ENCODE measurements around the gene TUBA1C.
"Not testable (repeated sequence)": the region's sequence is repeated elsewhere in the genome, so short reads cannot be mapped to it uniquely, and the experiment has no call there.

Gene TUBA1C

DNA sequence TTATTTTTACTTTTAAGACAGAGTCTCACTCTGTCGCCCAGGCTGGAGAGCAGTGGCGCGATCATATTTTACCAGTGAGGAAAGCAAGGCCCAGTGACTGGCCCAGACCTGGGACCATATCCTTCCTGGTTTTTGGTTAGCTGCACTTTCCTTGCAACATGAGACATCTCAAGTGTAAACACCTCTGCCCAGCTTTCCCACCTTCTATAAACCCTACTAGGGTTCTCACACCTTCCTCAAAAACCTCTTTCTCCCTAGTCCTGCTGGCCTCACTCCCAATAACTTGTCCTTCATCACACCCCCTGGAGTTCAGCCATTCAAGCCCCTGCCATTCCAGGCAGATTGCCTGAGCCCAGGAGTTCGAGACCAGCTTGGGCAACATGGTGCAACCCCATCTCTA, 19.8 kb downstream of the TUBA1C start:
- DNase-seq = no peak

DNA sequence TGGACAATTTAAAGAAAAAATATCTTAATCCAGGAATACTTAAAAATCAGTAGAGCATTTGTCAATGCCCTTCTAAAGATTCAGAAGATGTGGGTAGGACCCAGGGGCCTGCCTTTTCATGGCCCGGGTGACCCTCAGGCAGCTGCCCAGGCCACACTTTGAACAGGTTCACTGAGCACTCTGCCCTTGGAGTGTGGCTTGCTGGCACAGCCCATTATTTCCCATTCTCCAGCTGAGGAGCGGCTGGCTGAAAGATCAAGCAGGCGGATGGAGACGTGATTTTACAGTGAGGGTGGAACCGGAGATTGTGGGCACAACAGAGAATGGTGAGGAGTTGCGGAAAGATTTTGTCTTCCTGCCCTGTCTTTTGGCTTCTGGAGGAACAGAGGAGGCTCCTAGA, 23.0 kb downstream of the TUBA1C start:
- DNase-seq = no peak

DNA sequence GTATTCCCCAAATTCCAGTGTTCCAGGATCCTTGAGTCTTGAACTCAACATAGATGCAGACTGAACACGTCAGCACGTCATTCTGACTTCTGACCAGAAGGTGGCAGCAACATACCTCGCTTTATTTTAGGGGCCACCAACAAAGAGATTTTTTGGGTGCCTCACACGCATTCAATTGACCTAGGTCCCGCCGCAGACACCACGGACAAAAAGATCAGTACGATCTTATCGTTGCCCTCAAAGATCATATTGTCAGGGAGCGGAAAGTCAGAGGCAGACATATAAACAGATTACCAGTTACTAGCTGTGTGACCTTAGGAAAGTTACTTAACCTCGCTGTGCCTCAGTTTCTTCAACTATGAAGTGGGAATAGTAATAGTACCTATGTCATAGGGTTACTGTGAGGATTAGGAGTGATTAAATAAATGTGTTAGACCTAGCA, 23.6 kb downstream of the TUBA1C start:
- peak; percentile 46 for DNase-seq

DNA sequence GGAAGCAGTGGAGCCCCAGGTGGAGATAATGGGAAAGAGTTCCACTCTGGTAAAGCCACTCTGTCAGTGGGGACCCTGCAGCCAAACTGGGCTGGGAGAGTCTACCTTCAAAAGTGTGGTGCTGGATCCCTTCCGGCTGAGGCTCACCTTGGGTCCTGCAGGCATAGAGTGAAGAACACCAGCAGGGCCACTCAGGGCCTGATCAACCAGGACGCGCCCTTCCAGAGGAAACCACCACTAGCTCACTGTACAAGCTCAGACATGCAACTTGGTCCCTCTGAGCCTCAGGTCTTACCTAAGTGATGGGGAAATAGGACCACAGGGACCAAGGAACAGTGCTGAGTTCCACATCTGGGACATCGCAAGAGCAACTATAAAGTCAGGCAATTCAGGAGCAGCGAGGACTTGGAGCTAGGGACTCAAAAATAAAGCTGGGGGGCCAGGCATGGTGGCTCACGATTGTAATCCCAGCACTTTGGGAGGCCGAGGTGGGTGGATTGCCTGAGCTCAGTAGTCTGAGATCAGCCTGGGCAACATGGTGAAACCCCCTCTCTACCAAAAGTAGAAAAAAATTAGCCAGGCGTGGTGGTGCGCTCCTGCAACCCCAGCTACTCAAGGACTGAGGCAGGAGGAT, 24.2 kb downstream of the TUBA1C start:
- no peak for DNase-seq

DNA sequence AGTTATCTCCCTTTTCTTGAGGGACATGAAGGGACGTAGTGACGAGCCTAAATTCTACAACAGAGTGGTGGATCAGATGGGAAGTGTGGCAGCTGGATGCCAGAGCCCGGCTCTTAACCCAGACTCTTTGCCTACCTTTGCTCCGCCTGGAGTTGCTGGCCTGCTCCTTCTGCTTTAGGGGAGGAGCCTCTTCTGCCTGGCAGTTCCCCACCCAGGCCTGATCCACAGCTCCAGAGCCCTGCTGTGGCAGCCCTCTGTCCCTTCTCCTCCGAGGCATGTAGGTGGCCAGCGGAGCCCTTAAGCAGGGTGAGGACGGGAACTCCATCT, 27.8 kb downstream of the TUBA1C start:
- DNase-seq = no peak

DNA sequence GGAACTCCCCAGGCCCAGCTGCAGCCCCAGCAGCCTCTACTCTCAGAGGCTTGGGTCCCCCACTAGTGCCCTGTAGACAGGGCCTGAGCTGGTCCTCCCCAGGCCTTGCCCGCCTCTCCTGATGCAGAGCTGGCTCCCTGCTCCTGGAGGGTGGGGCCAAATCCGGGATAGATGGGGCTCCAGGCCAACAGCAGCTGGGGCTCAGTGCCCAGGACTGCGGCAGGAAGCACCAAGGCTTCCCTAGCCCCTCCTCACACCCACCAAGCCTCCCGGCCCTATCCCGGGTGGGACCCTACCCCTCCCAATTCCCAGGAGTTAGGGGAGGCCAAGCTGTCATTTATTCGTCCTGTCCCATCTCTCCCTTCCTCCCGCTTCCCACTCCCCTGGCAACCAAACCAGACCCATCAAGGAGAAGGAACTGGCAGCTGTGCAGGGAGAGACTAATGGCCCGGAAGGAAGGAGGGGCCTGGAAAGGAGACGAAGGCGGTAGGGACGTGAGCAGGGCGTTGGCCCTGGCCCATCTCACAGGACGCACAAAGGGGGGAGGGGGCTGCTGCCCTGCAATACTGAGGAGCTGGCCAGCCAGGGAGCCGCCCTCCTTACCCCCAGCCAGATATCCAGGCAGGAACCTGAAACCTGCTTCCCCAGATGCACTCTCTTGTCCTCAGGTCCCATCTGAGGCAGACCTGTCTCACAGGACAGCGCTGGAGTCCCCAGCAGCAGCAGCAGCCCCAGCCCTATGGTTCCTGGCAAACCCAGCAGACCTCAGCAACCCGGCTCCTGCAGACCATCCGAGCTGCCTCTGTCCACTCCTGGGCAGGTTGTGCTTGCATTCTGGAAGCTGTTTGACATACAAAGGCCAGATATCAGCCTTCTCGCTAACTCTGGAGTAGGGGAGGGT, 28.4 kb downstream of the TUBA1C start:
- DNase-seq = no peak

DNA sequence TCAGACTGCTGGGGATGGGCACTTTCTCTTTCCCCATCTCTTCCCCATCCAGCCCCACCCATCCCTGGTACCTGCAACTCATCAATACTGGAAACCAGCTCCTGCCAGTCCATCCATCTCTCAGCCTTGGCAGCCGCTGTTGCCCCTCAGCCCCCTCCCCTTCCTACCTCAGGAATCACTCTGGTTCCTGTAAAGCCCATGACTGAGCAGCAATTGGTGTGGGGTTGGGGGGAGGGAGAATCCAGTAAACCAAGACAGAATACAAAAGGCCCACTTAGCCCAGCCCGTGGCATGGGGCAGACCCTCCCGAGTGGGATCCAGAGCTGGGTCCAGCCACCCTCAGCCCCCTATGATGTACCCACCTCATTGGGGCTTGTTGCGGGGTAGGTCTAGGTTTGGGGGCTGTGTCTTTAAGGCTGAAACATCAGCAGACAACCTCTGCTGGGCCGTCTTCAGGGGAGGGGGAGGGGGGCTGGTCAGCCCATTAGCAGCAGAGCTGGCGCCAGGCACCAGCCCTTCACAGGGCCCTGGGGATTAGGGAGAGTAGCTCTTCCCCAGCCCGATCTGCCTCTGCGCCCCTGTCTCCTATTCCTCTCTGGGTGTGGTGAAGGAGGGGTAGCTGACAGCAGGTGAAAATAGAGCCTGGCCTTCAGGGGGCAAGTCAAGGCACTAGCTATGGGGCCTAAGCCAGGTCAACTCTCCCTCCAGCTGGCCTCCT, 29.4 kb downstream of the TUBA1C start:
- DNase-seq = no peak

DNA sequence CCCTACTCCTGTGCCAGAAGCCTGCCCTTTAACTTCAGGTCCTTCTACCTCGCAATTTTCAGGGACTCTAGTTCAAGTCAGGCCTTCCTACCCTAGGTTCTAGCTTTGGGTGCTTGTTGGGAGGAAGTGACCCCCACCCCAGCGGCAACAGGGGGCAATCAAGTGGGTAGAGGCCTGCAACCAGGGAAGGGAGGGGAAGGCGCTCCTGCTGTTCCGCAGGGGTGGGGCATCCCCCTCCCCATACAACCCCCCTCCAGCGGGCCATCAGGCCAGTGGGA, 29.9 kb downstream of the TUBA1C start:
- no peak for DNase-seq

DNA sequence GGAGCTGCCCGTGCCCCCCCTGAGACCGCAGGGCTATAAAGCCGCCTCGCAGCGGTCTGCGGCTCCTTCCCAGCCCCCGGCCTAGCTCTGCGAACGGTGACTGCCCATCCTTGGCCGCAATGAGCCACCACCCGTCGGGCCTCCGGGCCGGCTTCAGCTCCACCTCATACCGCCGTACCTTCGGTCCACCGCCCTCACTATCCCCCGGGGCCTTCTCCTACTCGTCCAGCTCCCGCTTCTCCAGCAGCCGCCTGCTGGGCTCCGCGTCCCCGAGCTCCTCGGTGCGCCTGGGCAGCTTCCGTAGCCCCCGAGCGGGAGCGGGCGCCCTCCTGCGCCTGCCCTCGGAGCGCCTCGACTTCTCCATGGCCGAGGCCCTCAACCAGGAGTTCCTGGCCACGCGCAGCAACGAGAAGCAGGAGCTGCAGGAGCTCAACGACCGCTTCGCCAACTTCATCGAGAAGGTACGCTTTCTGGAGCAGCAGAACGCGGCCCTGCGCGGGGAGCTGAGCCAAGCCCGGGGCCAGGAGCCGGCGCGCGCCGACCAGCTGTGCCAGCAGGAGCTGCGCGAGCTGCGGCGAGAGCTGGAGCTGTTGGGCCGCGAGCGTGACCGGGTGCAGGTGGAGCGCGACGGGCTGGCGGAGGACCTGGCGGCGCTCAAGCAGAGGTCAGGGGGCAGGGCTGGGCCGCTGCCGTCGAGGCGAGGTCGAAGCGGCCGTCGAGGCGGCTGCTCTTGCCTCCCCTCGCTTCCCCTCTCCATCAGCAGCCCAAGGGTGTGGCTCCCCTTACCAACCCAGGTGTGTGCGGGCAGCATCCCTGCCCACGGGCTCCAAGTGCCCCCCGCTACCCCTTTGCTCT, 30.4 kb downstream of the TUBA1C start, which contains the start of gene PRPH:
Gene PRPH (plus strand): TSS at position 66 of the 855 bp plus-strand sequence. CDS start 54 bp downstream, at position 120.
- DNase-seq = no peak

DNA sequence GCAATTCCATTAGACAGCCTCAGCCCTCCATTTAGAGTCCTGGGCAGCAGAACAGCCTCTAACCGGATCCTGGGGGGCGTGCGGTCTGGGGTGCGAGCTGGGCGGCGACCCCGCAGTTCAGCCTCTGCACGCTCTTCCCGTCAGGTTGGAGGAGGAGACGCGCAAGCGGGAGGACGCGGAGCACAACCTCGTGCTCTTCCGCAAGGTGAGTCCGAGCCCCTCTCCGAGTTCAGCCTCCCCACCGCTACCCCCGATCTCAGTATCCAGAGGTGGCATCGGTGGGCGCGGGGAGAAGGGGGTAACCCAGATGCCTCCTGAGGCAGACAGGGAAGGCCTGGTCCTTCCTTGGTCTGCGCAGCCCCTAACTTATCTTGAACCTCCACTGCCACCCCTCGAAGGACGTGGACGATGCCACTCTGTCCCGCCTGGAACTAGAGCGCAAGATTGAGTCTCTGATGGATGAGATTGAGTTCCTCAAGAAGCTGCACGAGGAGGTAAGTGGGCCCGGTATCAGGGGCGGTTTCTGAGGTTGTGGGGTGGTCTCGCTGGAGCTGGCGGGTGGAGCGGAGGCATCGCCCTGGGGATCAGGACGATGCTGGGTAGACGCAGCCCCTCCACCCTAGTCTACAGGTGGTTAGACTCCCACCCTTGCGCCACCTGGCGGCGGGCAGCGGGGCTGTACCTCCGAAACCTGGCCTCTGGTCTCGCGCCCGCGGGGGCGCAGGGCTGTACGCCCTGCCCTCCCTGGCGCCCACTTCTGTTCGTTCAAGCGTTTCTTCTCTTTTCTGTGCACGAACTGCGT, 31.4 kb downstream of the TUBA1C start:
- no peak for DNase-seq

DNA sequence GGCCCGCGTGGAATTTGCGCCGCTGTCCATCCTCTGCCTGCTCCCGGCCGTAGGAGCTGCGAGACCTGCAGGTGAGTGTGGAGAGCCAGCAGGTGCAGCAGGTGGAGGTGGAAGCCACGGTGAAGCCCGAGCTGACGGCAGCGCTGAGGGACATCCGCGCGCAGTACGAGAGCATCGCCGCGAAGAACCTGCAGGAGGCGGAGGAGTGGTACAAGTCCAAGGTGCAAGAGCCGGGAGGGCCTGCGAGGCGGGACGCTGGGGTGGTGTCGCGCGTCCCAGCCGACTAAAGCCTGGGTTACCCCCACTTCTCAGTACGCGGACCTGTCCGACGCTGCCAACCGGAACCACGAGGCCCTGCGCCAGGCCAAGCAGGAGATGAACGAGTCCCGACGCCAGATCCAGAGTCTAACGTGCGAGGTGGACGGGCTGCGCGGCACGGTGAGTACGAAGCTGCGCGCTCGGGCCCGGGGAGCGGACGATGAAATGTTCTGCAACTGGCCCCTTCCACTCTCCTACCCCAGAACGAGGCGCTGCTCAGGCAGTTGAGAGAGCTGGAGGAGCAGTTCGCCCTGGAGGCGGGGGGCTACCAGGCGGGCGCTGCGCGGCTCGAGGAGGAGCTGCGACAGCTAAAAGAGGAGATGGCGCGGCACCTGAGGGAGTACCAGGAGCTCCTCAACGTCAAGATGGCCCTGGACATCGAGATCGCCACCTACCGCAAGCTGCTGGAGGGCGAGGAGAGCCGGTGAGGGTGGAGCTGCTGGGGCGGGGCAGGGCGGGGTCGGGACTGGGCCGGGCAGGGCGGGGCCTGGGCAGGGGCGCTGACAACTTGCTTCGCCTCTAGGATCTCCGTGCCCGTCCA, 32.2 kb downstream of the TUBA1C start:
- no peak for DNase-seq

DNA sequence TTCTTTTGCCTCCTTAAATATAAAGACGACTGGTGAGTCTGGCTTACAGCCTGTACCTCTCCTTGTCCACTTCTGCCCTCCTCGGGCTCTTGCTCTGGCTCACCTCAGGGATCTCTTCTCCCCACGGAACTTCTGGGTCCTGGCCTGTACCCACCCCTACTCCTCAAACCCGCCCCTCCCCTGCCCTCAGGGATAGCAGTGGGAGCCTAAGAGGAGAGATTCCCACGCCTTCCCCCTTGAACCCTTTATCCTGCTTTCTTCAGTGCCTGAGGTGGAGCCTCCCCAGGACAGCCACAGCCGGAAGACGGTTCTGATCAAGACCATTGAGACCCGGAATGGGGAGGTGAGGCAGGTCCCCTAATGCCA, 32.8 kb downstream of the TUBA1C start:
- no peak for DNase-seq

DNA sequence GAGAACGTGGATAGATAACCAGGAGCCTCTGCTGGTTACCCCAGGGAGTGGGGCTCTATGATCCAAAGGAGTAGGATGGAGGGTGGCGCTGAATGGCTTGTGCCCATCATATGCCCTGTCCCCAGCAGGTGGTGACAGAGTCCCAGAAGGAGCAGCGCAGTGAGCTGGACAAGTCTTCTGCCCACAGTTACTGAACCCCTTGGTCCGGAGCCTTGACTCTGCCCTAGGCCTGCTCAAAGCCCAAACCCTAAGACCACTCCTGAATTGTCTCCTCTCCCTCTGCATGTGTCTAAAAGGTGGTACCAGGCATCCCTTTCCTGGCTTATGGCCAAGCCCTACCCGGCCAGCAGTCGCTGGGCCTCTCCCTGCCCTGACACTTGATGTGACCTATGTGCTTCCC, 33.3 kb downstream of the TUBA1C start:
- no peak for DNase-seq

DNA sequence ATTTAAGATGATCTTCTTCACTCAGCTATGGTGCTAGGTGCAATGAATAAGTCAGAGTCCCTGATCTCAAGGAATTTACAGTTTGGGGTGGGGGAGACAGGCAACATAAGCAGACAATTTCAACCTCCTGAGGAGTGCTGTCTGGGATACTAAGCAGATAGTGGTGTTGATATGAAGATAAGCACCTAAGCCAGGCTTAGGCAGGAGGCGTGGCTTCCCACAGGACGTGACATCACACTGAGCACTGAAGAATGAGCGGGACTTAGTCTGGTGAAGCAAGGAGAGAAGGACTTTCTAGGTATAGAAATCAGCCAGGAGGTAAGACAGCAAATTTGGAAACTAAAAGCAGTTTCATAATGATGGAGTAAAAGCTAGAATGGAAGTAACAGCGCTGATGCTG, 36.9 kb downstream of the TUBA1C start:
- no peak for DNase-seq

DNA sequence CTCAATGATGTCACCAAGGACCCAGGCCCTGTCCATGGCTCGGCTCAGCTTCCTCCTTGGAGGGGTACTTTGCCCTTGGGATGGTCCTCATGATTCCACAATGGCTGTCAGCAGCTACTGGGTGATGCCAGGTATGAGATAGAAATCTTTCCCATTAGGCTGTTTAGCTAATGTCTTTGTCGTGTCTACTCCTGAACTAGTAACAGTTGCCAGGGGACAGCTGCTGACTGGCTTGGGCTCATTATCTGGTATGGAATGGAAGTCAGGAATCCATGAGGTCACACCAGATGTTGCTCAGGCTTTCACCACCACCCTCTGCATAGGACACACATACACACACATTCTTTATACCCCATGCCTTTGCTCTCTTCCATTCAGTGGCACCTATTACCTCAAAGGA, 39.3 kb downstream of the TUBA1C start:
- DNase-seq = peak; percentile 21

DNA sequence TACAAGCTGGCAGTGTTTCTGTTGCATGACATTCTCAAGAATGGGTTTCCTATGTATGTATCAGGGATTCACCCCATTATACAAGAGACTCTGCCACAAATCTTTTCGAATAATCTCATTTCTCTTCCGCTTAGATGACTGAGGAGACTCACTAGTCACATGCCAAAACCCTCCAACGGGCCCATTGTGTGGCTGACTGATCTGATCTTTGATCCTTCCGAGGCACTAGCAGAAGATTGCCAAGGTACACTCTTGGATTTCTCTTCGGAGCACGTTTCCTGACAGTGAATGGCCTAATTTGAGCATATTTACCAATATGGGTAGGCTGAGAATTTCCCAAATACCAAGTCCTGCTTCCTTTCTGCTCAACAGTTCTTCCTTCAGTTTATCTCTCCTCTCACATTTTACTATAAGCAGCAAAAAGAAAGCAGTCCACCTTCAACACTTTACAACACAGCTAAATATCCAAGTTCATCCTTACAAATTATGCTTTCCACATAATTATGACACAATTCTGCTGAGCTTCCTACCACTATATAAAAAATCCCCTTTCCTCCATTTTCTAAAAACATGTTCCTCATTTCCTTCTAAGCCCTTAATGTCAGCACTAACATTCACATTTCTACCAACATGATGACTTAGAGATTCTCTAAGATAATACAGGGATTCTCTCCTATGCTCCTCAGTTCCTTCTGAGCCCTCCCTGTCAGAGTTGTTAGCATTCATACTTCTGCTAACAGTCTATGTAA, 41.1 kb downstream of the TUBA1C start:
- DNase-seq = no peak

DNA sequence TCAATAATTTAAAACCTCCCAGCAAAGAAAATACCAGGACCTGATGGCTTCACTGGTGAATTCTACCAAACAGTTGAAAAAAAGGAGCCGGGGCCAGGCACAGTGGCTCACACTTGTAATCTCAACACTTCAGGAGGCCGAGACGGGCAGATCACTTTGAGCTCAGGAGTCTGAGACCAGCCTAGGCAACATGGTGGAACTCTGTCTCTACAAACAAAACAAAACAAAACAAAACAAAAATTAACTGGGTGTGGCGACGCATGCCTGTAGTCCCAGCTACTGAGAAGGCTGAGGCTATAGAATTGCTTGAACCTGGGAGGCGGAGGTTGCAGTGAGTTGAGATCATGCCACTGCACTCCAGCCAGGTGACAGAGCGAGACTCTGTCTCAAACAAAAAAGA, 44.5 kb downstream of the TUBA1C start:
- DNase-seq = no peak

DNA sequence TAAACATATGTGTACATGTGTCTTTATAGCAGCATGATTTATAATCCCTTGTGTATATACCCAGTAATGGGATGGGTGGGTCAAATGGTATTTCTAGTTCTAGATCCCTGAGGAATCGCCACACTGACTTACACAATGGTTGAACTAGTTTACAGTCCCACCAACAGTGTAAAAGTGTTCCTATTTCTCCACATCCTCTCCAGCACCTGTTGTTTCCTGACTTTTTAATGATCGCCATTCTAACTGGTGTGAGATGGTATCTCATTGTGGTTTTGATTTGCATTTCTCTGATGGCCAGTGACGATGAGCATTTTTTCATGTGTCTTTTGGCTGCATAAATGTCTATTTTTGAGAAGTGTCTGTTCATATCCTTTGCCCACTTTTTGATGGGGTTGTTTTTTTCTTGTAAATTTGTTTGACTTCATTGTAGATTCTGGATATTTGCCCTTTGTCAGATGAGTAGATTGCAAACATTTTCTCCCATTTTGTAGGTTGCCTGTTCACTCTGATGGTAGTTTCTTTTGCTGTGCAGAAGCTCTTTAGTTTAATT, 45.6 kb downstream of the TUBA1C start:
- not testable (repeated sequence) for DNase-seq

DNA sequence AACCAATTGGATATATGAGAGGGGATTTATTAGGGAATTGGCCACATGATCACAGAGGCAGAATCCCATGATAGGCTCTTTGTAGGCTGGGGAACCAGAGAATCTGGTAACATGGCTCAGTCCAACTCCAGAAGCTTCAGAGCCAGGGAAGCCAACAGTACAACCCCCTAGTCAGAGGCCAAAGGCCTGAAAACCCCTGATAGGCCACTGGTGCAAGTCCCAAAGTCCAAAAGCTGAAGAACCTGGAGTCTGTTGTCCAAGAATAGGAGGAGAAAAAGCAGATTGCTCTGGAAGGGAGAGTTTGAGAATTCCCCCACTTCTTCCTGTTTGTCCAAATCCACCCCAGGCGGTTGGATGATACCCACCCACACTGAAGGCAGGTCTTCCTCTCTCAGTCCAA, 49.9 kb downstream of the TUBA1C start:
- DNase-seq = no peak

DNA sequence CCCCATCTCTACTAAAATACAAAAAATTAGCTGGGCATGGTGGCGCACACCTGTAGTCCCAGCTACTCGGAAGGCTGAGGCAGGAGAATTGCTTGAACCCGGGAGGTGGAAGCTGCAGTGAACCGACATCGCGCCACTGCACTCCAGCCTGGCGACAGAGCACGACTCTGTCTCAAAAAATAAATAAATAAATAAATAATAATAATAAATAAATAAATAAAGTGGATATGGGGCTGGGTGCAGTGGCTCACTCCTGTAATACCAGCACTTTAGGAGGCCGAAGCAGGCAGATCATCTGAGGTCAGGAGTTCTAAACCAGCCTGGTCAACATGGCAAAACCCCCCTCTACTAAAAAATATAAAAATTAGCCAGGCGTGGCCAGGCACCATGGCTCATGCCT, 52.2 kb downstream of the TUBA1C start:
- DNase-seq = not testable (repeated sequence)
